Heart left ventricle (tissue), 16 donors: ENCODE measurements around the gene EFHD1. TPM values are rescaled to one million over a fixed set of nuclear protein-coding genes. Genes with fewer than 3 reads are reported as not detected.

Experiments used
- ATAC-seq, 4 donors: fragments of 200-7000 bp; cut with Tn5 transposase; one replicate each; pipeline ENCODE4 v1.9.1; 2020 to 2022; ENCODE audit warnings: moderate library complexity in 4 of 4, mild to moderate bottlenecking in 3 of 4, moderate number of reproducible peaks in 1 of 4
- DNase-seq, 5 donors: peaks; one replicate each; pipeline ENCODE4 v3.0.0-alpha.2; 2020
- H3K27ac ChIP-seq, 12 donors: fragments of 200-600 bp; sonication (generic) in 4 of 12; one replicate each; pipeline versions ENCODE4 v1.5.0 to v1.8.0; 2016 to 2022; ENCODE audit warnings: mild to moderate bottlenecking in 2 of 12
- H3K27me3 ChIP-seq, 9 donors: fragments of 200-600 bp; sonication (generic) in 2 of 9; one replicate each; pipeline versions ENCODE4 v1.5.1 to v1.8.0; 2016 to 2022; ENCODE audit warnings: mild to moderate bottlenecking in 3 of 9
- H3K36me3 ChIP-seq, 9 donors: fragments of 200-600 bp; sonication (generic) in 2 of 9; one replicate each; pipeline versions ENCODE4 v1.5.0 to v1.8.0; 2018 to 2022; ENCODE audit warnings: mild to moderate bottlenecking in 2 of 9
- H3K4me1 ChIP-seq, 12 donors: fragments of 200-600 bp; sonication (generic) in 4 of 12; one replicate each; pipeline versions ENCODE4 v1.5.0 to v1.8.0; 2016 to 2022; ENCODE audit warnings: mild to moderate bottlenecking in 3 of 12
- H3K4me3 ChIP-seq, 12 donors: fragments of 200-600 bp; sonication (generic) in 4 of 12; one replicate each; pipeline versions ENCODE4 v1.5.0 to v1.8.0; 2017 to 2022; ENCODE audit warnings: mild to moderate bottlenecking in 9 of 12, moderate library complexity in 4 of 12
- H3K9me3 ChIP-seq, 12 donors: fragments of 200-600 bp; sonication (generic) in 4 of 12; one replicate each; pipeline versions ENCODE4 v1.5.0 to v1.8.0; 2016 to 2022; ENCODE audit warnings: mild to moderate bottlenecking in 1 of 12
- CTCF ChIP-seq, 12 donors: fragments of 200-600 bp; sonication (generic) in 4 of 12; IDR thresholded peaks; one replicate each; pipeline versions ENCODE4 v1.5.0 to v1.8.0; 2018 to 2022; ENCODE audit warnings: antibody characterized with exemption in 12 of 12, mild to moderate bottlenecking in 5 of 12
- POLR2A ChIP-seq, 2 donors: fragments of 450-650 bp; IDR thresholded peaks; one replicate each; pipeline ENCODE4 v1.6.1; 2017; ENCODE audit warnings: antibody characterized with exemption in 2 of 2, mild to moderate bottlenecking in 2 of 2, moderate library complexity in 2 of 2
- WGBS, 4 donors: extraction: QIAGEN DNeasy Blood & Tissue Kit in 2 of 4; methylation state at CpG; one replicate each; pipeline versions ENCODE4 v1.1.5 to v1.1.7; 2013 to 2018; 5-methylcytosine and 5-hydroxymethylcytosine counted together
- intact Hi-C, 10 donors: fragments of 100-400 bp; cut with DNase I; formaldehyde crosslinking; loops; one replicate each; pipeline versions ENCODE4 v1.11.1 to v1.14.2; 2022
- polyA plus RNA-seq, 2 donors: library from polyadenylated mRNA; stranded (reverse); fragments of 200-250 nt; gene quantifications; one replicate each; pipeline ENCODE4 v1.2.3, GENCODE V29; 2013
- total RNA-seq, 9 donors: library from RNA; depleted of rRNA in 2 of 9; stranded (reverse); fragments of >200 nt in 2 of 9; fragmentation: NEBNext Ultra II Directional in 3 of 9; extraction: Animal tissue kit (Norgen Biotek cat#: 25700) in 3 of 9; gene quantifications; one replicate each; pipeline versions ENCODE4 v1.1.0 to v1.2.4, GENCODE V29; 2016 to 2023
- donor health status: ischemic (EF 13 %, LVEDD 7.1; RV severe dilation, severe dysfunction).
- donor health status: healthy with polysubstance abuse.
- donor health status: DM: no; HTN: yes; CAD: no.
- donor health status: DM: no; HTN: no; CAD: no.
- donor health status: ischemic (EF 25% LVEDD 6.9; RV normal size, moderate dysfunction).
- donor health status: ischemic (EF 25% LVEDD 5.7; RV mildly dilated, moderate dysfunction).
- donor health status: healthy.
- donor health status: DM: yes; HTN: yes; CAD: no.
- donor health status: ischemic (EF 35%, LVEDD 5.7; RV mildly dilated, moderate dysfunction).
- donor health status: nonischemic (EF 11% LVEDD 7.7; RV severe dilation, severe dysfunction).
- donor health status: DM: yes; HTN: yes; CAD: no.
- donor health status: PGD.
- donor health status: ischemic (EF 29% LVEDD 5.4; RV normal size, mild dysfunction).
- donor health status: nonischemic (EF 23%, LVEDD 6.1; RV moderate dilation, normal function).

The EFHD1 gene
- total and polyA plus RNA-seq, 11 donors: 9.0 to 44.8 (median 20.7) TPM

DNA sequence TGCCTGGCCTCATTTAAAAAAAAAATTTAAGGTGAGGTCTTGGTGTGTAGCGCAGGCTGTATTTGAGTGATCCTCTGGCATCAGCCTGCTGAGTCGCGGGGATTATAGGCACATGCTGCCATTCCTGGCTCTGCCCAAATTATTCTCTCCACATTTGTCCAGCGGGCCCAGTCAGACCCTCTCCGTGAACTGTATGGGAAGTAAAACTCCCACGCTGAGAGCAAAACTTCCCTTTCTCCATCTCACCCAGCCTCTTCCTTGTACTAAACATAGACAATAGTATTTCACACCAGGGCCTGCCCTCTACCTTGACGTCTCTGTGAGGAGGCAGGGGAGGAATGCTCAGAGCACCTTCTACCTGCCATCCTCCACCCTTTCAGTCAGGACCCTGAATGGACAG lies 45.9 kb upstream of the EFHD1 start:
- H3K36me3 ChIP-seq: peaks cover 0 to 18% (median 9%) of the 10 kb centered on the region in 9 donors
- TF ChIP-seq POLR2A (IDR thresholded peaks at IDR 0.05) (no peak), CTCF (IDR thresholded peaks at IDR 0.05) (no peak)
- H3K9me3 ChIP-seq: peaks cover 0 to 10% (median 0%) of the 10 kb centered on the region in 12 donors
- intact Hi-C loops: no loop called here
- DNase-seq (no peak), ATAC-seq (no peak)
- H3K27me3 ChIP-seq: no peaks in the 10 kb centered on the region
- 76 to 82% (median 79%) methylated on average over 7 of the region's 7 CpGs for WGBS, 4 donors
- H3K27ac ChIP-seq: no peak overlapping the region
- H3K4me3 ChIP-seq: no peak overlapping the region
- H3K4me1 ChIP-seq: peaks cover 0 to 13% (median 6%) of the 10 kb centered on the region in 12 donors

DNA sequence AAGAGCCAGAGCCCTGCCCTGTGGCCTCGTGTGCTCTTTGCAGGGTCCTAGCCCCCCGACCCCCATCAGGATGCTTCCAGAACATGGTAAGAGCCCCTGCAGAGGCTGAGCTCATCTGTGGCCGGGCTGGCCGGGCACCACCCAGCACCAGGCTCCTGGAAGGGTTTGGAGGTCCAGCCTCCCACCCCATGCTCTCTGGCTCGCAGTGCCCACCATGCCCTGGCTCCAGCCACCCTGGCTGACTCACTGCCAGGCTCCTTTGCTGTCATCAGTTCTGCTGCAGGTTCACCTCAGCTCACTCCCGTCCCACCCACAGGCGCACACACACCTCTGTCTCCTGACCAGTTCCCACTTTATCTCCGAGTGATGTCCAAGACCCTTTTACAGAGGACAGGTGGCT lies 45.4 kb upstream of the EFHD1 start:
- DNase-seq (no peak), ATAC-seq (peak in 1 of 4 donors; percentile 4)
- H3K4me3 ChIP-seq: no peak overlapping the region
- H3K27me3 ChIP-seq: no peaks in the 10 kb centered on the region
- peaks cover 0 to 10% (median 0%) of the 10 kb centered on the region in 12 donors for H3K9me3 ChIP-seq
- no peak overlapping the region for H3K27ac ChIP-seq
- H3K4me1 ChIP-seq: peaks cover 0 to 18% (median 6%) of the 10 kb centered on the region in 12 donors
- peaks cover 0 to 15% (median 6%) of the 10 kb centered on the region in 9 donors for H3K36me3 ChIP-seq
- WGBS, 4 donors: 83 to 98% (median 92%) methylated on average over 6 to 8 of the region's 8 CpGs
- intact Hi-C loops: no loop called here
- TF ChIP-seq CTCF (IDR thresholded peaks at IDR 0.05): no peak
- no peak for TF ChIP-seq POLR2A (IDR thresholded peaks at IDR 0.05)

DNA sequence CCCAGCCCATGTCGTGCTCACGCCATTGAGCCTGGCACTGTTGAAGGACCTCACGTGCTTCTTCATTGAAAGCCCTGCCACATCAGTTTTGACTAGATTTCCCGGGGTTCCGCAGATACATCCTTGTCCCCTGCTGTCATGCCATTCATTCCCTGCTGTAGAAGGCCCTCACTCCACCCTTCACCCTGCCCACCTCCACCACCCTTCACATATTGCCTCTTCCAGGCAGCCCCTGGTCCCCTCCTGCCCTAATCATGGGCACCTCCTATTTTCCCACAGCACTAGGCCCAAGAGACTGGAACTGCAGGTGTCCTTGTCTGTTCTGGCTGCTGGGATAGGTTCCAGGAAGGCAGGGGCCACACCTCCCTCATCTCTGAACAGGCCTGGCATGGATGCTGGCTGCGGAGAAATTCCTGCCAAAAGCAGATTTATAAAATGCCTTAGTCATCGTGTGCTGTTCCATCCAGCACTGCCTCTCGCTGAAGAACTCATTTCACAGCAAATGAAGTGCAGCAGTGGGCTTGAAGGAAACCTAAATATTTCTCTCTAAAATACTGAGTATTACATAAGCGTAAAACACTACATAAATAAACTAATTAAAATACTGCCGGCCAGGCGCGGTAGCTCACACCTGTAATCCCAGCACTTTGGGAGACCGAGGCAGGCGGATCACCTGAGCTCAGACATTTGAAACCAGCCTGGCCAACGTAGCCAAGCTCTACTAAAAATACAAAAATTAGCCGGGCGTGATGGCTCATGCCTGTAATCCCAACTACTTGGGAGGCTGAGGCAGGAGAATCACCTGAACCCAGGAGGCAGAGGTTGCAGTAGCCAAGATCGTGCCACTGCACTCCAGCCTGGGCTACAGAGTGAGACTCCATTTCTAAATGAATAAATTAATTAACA lies 44.5 kb upstream of the EFHD1 start:
- TF ChIP-seq POLR2A (IDR thresholded peaks at IDR 0.05) (no peak), CTCF (IDR thresholded peaks at IDR 0.05) (no peak)
- H3K27me3 ChIP-seq: no peaks in the 10 kb centered on the region
- DNase-seq (peak in 3 of 5 donors; percentile 34 to 62 (median 49)), ATAC-seq (peak; percentile 21 to 60 (median 58))
- peak overlapping the region in 5 of 12 donors; percentile 6 to 58 (median 13) for H3K27ac ChIP-seq
- WGBS, 4 donors: 76 to 84% (median 82%) methylated on average over 18 of the region's 18 CpGs
- H3K9me3 ChIP-seq: peaks cover 0 to 5% (median 0%) of the 10 kb centered on the region in 12 donors
- peaks cover 0 to 25% (median 8%) of the 10 kb centered on the region in 12 donors for H3K4me1 ChIP-seq
- intact Hi-C loops: no loop called here
- no peak overlapping the region for H3K4me3 ChIP-seq
- H3K36me3 ChIP-seq: peaks cover 0 to 6% (median 0%) of the 10 kb centered on the region in 9 donors

DNA sequence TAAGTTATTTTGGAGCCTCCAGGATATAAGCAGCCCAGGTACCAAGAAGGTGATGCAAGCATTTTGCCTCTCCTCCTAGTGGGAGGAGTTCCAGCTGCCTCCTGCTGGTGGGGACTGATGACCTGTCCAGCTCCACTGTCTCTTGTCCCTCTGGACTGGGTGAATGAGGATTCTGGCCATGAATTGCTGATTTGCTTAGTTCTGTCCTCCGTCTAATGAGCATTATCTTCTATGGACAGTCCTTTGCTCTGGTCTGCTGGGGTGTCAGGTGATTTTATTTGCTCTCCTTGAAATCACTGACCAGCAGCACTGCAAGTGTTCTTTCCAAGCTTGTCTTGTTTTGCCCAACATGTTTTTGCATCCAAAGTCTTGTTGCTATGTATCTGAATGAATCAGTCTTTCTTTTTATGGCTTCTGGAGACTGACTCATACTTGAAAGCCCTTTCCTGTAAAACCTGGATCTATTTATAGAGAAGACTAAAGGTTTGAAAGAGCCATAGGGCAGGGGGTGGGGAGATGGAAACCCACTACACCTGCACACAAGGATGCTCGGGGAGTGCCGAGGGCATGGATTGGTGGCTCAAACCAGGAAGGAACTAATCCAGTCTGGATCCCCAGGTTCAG lies 40.5 kb upstream of the EFHD1 start:
- intact Hi-C loops: no loop called here
- peak; percentile 47 to 81 (median 64) for ATAC-seq
- Histone ChIP-seq H3K27ac (peak overlapping the region in 4 of 12 donors; percentile 5 to 73 (median 60)), H3K27me3 (no peaks in the 10 kb centered on the region), H3K9me3 (no peaks in the 10 kb centered on the region), H3K4me3 (no peak overlapping the region), H3K36me3 (no peaks in the 10 kb centered on the region), H3K4me1 (peaks cover 0 to 25% (median 6%) of the 10 kb centered on the region in 12 donors)
- no peak for DNase-seq
- 77 to 86% (median 80%) methylated on average over 3 of the region's 3 CpGs for WGBS, 4 donors
- TF ChIP-seq POLR2A (IDR thresholded peaks at IDR 0.05) (no peak), CTCF (IDR thresholded peaks at IDR 0.05) (no peak)
